Small intestine (tissue), 7 donors: ENCODE results near the gene PCDHGB4. TPM values are rescaled to one million over a fixed set of nuclear protein-coding genes. Genes with fewer than 3 reads are reported as not detected.
"Not testable (repeated sequence)": the region's sequence is repeated elsewhere in the genome, so short reads cannot be mapped to it uniquely, and the experiment has no call there.

Experiments used
- DNase-seq, 2 donors: peaks; one replicate each; pipeline versions ENCODE4 v3.0.0 to v3.0.0-alpha.2; 2013
- FAIRE-seq: peaks from 2 replicates; lab custom pipeline; 2012; peaks lifted over from hg19 to GRCh38; lab: Jason Lieb, UNC
- H3K27ac ChIP-seq, 3 donors: one replicate each; pipeline ENCODE4 v1.5.1; 2013; ENCODE audit warnings: low read length in 2 of 3, mild to moderate bottlenecking in 2 of 3, control low read depth in 1 of 3, inconsistent platforms in 1 of 3, low read depth in 1 of 3, moderate library complexity in 1 of 3
- H3K27me3 ChIP-seq, 3 donors: one replicate each; pipeline ENCODE4 v1.6.1; 2013; ENCODE audit warnings: low read length in 3 of 3, inconsistent platforms in 1 of 3; ENCODE audit not compliant: control insufficient read depth in 3 of 3, insufficient read depth in 3 of 3
- H3K36me3 ChIP-seq, 3 donors: one replicate each; pipeline ENCODE4 v1.6.1; 2013; ENCODE audit warnings: low read length in 3 of 3, inconsistent platforms in 1 of 3, low read depth in 1 of 3, mild to moderate bottlenecking in 1 of 3, moderate library complexity in 1 of 3; ENCODE audit not compliant: control insufficient read depth in 3 of 3, insufficient read depth in 2 of 3
- H3K4me1 ChIP-seq, 3 donors: one replicate each; pipeline ENCODE4 v1.6.1; 2013; ENCODE audit warnings: low read length in 2 of 3, inconsistent platforms in 1 of 3, low read depth in 1 of 3, mild to moderate bottlenecking in 1 of 3, moderate library complexity in 1 of 3; ENCODE audit not compliant: control insufficient read depth in 3 of 3, insufficient read depth in 2 of 3
- H3K4me3 ChIP-seq, 3 donors: one replicate each; pipeline ENCODE4 v1.5.1; 2013; ENCODE audit warnings: low read length in 3 of 3, control low read depth in 1 of 3, inconsistent platforms in 1 of 3, low read depth in 1 of 3, mild to moderate bottlenecking in 1 of 3, moderate library complexity in 1 of 3
- H3K9me3 ChIP-seq, 2 donors: one replicate each; pipeline ENCODE4 v1.6.1; 2013; ENCODE audit warnings: low read depth in 1 of 2, low read length in 1 of 2; ENCODE audit not compliant: control insufficient read depth in 2 of 2, insufficient read depth in 1 of 2
- WGBS, 3 donors: extraction: QIAGEN DNeasy Blood & Tissue Kit; methylation state at CpG; one replicate each; pipeline ENCODE4 v1.1.7; 2013; 5-methylcytosine and 5-hydroxymethylcytosine counted together
- polyA plus RNA-seq, 4 donors: library from polyadenylated mRNA; stranded (reverse) in 3 of 4; unstranded in 1 of 4; fragments of 200-250 nt in 3 of 4; fragments of 120-200 nt in 1 of 4; gene quantifications; one replicate each; pipeline versions ENCODE4 v1.2.1 to v1.2.3, GENCODE V29; 2013
- donor health status: healthy with polysubstance abuse.
- donor health status: control.
- donor health status: control.
- donor health status: Bipolar disorder and iron deficiency.
- donor health status: healthy.

PCDHGB4 gene
- polyA plus RNA-seq, 4 donors = 0.75 to 0.77 TPM; not detected in 2

DNA sequence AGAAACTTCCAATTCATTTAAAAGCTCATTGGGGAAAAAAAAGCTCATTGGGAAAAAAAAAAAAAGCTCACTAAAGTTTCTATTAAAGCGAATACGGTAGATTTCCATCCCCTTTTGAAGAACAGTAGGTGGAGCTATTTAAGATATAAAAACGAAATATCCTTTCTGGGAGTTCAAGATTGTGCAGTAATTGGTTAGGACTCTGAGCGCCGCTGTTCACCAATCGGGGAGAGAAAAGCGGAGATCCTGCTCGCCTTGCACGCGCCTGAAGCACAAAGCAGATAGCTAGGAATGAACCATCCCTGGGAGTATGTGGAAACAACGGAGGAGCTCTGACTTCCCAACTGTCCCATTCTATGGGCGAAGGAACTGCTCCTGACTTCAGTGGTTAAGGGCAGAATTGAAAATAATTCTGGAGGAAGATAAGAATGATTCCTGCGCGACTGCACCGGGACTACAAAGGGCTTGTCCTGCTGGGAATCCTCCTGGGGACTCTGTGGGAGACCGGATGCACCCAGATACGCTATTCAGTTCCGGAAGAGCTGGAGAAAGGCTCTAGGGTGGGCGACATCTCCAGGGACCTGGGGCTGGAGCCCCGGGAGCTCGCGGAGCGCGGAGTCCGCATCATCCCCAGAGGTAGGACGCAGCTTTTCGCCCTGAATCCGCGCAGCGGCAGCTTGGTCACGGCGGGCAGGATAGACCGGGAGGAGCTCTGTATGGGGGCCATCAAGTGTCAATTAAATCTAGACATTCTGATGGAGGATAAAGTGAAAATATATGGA lies 43.0 kb downstream of the PCDHGB4 start, which contains the start of gene PCDHGA12:
PCDHGA12 (plus strand) TSS at position 176 of the 782 bp plus-strand sequence; CDS start at position 429, 253 bp downstream.
- Histone ChIP-seq H3K4me1 (no peaks in the 10 kb centered on the region), H3K27ac (no peak within 1 kb of the TSS), H3K36me3 (no peaks in the 10 kb centered on the region), H3K9me3 (peaks cover 2 to 70% of the 10 kb centered on the region in 2 donors), H3K4me3 (no peak within 1 kb of the TSS), H3K27me3 (peaks cover 0 to 39% (median 12%) of the 10 kb centered on the region in 3 donors)
- 13 to 34% (median 33%) methylated on average over 33 of the region's 33 CpGs for WGBS, 3 donors
- peak in 1 of 2 donors; percentile 2 for DNase-seq
- no peak for FAIRE-seq

DNA sequence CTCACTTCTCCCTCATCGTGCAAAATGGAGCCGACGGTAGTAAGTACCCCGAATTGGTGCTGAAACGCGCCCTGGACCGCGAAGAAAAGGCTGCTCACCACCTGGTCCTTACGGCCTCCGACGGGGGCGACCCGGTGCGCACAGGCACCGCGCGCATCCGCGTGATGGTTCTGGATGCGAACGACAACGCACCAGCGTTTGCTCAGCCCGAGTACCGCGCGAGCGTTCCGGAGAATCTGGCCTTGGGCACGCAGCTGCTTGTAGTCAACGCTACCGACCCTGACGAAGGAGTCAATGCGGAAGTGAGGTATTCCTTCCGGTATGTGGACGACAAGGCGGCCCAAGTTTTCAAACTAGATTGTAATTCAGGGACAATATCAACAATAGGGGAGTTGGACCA lies 43.8 kb downstream of the PCDHGB4 start:
- H3K27me3 ChIP-seq = peaks cover 0 to 35% (median 10%) of the 10 kb centered on the region in 3 donors
- H3K4me1 ChIP-seq = no peaks in the 10 kb centered on the region
- WGBS, 3 donors = 17 to 44% (median 40%) methylated on average over 37 of the region's 37 CpGs
- no peak for DNase-seq
- no peak overlapping the region for H3K27ac ChIP-seq
- H3K4me3 ChIP-seq = no peak overlapping the region
- no peak for FAIRE-seq
- H3K9me3 ChIP-seq = peaks cover 2 to 65% of the 10 kb centered on the region in 2 donors
- no peaks in the 10 kb centered on the region for H3K36me3 ChIP-seq

DNA sequence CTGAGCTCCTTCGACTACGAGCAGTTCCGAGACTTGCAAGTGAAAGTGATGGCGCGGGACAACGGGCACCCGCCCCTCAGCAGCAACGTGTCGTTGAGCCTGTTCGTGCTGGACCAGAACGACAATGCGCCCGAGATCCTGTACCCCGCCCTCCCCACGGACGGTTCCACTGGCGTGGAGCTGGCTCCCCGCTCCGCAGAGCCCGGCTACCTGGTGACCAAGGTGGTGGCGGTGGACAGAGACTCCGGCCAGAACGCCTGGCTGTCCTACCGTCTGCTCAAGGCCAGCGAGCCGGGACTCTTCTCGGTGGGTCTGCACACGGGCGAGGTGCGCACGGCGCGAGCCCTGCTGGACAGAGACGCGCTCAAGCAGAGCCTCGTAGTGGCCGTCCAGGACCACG lies 44.8 kb downstream of the PCDHGB4 start:
- not testable (repeated sequence) for DNase-seq
- peaks cover 0 to 29% (median 10%) of the 10 kb centered on the region in 3 donors for H3K27me3 ChIP-seq

DNA sequence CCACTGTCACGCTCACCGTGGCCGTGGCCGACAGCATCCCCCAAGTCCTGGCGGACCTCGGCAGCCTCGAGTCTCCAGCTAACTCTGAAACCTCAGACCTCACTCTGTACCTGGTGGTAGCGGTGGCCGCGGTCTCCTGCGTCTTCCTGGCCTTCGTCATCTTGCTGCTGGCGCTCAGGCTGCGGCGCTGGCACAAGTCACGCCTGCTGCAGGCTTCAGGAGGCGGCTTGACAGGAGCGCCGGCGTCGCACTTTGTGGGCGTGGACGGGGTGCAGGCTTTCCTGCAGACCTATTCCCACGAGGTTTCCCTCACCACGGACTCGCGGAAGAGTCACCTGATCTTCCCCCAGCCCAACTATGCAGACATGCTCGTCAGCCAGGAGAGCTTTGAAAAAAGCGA lies 45.2 kb downstream of the PCDHGB4 start:
- not testable (repeated sequence) for H3K4me1 ChIP-seq, H3K36me3 ChIP-seq, H3K4me3 ChIP-seq, H3K27ac ChIP-seq, FAIRE-seq, DNase-seq
- Histone ChIP-seq H3K9me3 (peaks cover 2 to 51% of the 10 kb centered on the region in 2 donors), H3K27me3 (peaks cover 0 to 26% (median 8%) of the 10 kb centered on the region in 3 donors)
- 29 to 41% (median 40%) methylated on average over 25 to 29 of the region's 29 CpGs for WGBS, 3 donors

More for the DNA sequence above, 44.8 kb downstream of the PCDHGB4 start:
- not testable (repeated sequence) for H3K36me3 ChIP-seq, H3K27ac ChIP-seq, FAIRE-seq, H3K4me1 ChIP-seq, H3K4me3 ChIP-seq
- H3K9me3 ChIP-seq = peaks cover 2 to 55% of the 10 kb centered on the region in 2 donors
- 36 to 57% (median 50%) methylated on average over 22 to 38 of the region's 38 CpGs for WGBS, 3 donors

DNA sequence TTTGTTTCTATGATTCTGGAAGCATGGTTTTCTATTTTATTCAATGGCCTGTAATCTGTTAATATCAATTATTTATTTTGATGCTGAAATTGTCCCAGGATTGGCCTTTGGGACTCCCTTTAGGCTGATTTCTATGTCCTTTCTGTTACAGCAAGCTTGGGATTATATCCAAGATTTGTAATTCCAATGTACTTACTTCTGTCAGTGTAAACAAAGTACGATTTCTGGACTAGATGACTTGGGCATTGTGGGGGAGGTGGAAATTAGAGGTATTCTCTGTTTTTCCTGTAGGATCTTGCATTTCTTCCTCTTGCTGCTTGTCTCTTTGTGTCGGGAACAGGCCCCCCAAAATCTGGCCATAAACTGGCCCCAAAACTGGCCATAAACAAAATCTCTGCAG lies 46.5 kb downstream of the PCDHGB4 start:
- Histone ChIP-seq H3K9me3 (peaks cover 0 to 45% of the 10 kb centered on the region in 2 donors), H3K27ac (no peak overlapping the region), H3K4me1 (no peaks in the 10 kb centered on the region), H3K4me3 (no peak overlapping the region), H3K27me3 (peaks cover 0 to 26% (median 8%) of the 10 kb centered on the region in 3 donors), H3K36me3 (no peaks in the 10 kb centered on the region)
- DNase-seq = no peak
- FAIRE-seq = no peak
- WGBS, 3 donors = 64 to 75% (median 71%) methylated on average over 2 of the region's 2 CpGs

DNA sequence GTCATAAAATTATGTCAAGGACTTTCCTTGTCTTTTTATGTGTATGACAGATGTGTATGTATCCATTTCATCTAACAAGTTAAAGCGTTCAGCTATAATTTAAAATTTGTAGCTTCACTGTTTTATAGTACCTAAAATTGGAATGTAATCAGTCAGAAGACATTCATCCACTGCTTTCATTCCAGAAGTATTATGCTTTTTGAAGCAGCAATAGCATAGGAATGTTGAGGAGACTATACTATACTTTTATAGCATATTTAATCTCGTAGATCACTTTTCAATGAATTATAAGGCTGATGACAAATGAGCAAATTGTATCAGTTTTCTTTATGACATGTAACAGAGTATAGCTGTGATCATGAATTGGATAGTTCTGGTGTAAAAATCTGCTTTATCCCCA lies 49.7 kb downstream of the PCDHGB4 start:
- H3K9me3 ChIP-seq = peaks cover 0 to 53% of the 10 kb centered on the region in 2 donors
- peaks cover 0 to 6% (median 2%) of the 10 kb centered on the region in 3 donors for H3K27me3 ChIP-seq
- H3K27ac ChIP-seq = no peak overlapping the region
- H3K36me3 ChIP-seq = no peaks in the 10 kb centered on the region
- DNase-seq (no peak), FAIRE-seq (no peak)
- no peak overlapping the region for H3K4me3 ChIP-seq
- WGBS, 3 donors = 85 to 87% (median 87%) methylated on average over 2 of the region's 2 CpGs
- no peaks in the 10 kb centered on the region for H3K4me1 ChIP-seq

DNA sequence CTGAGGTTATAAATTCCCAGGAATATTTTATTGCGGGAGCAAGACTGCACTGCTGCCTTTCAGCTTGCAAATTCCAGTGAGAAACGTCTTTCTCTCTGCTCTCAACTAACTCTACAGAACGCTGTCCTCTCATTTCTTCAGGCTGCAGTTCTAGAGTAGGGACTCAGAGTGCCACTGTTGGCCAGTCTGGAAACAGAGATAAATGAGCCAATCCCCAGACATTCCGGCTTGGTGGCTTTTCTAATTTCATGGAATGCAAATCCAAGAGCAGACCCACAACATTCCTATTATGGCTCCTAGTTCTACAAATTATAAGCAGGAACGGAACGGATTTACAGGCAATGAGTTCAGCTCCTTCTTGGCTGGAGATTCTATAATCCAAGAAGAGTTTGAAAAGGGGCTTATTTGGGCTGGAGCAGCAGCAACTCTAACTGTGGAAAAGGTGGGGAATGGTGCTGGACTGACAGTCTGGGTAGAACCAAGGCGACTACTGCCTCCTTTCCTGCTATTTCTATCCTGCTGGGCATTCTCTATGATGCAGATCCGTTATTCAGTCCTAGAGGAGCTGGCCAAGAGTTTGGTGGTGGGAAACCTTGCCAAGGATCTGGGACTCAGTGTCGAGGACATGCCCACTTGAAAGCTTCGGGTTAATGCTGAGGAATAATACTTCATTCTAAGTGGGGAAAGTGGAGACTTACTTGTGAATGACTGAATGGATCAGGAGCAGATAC lies 52.1 kb downstream of the PCDHGB4 start:
- H3K9me3 ChIP-seq = peaks cover 0 to 39% of the 10 kb centered on the region in 2 donors
- no peaks in the 10 kb centered on the region for H3K36me3 ChIP-seq
- H3K4me3 ChIP-seq = no peak overlapping the region
- H3K27ac ChIP-seq = no peak overlapping the region
- H3K27me3 ChIP-seq = peaks cover 0 to 2% (median 0%) of the 10 kb centered on the region in 3 donors
- H3K4me1 ChIP-seq = no peaks in the 10 kb centered on the region
- 64 to 70% (median 68%) methylated on average over 10 of the region's 10 CpGs for WGBS, 3 donors
- FAIRE-seq = no peak
- no peak for DNase-seq
